CD4-positive, alpha-beta T cell (primary cell): ENCODE measurements around the gene KDM5A. TPM values are rescaled to one million over a fixed set of nuclear protein-coding genes. Genes with fewer than 3 reads are reported as not detected.

ENCODE experiments used
- ATAC-seq: fragments of 200-7000 bp; cut with Tn5 transposase; one replicate; pipeline ENCODE4 v1.10.0; 2022; ENCODE audit warnings: mild to moderate bottlenecking; ENCODE audit not compliant: poor library complexity
- CTCF ChIA-PET: fragments of 350-600 bp; sonication (Branson Sonifier 250); formaldehyde crosslinking; loops from one replicate; lab custom pipeline; 2021; ENCODE audit warnings: antibody characterized with exemption, inconsistent platforms; lab: Charles Lee
- POLR2A ChIA-PET: fragments of 350-600 bp; sonication (Branson Sonifier 250); formaldehyde crosslinking; loops from one replicate; lab custom pipeline; 2021; ENCODE audit warnings: antibody characterized with exemption, inconsistent platforms; lab: Charles Lee
- DNase-seq, 14 experiments: peaks; one replicate each; pipeline ENCODE4 v3.0.0-alpha.2; 2013 to 2020; ENCODE audit warnings: mixed read lengths in 2 of 14
- H3K27ac ChIP-seq, 2 donors: one replicate each; pipeline versions ENCODE4 v1.5.1 to v1.7.0; 2013; ENCODE audit warnings: low read length in 2 of 2, low read depth in 1 of 2, mild to moderate bottlenecking in 1 of 2
- H3K27me3 ChIP-seq, 2 experiments: 1 replicate in 1 of 2; 2 replicates in 1 of 2; pipeline versions ENCODE4 v1.6.1 to v1.7.0; 2013; ENCODE audit warnings: low read length in 2 of 2, control low read depth in 1 of 2, mild to moderate bottlenecking in 1 of 2, moderate library complexity in 1 of 2; ENCODE audit not compliant: insufficient read depth in 2 of 2, control insufficient read depth in 1 of 2
- H3K36me3 ChIP-seq: one replicate; pipeline ENCODE4 v1.6.1; 2013; ENCODE audit warnings: low read length, control low read depth; ENCODE audit not compliant: insufficient read depth
- H3K4me1 ChIP-seq: one replicate; pipeline ENCODE4 v1.6.1; 2013; ENCODE audit warnings: low read length, control low read depth; ENCODE audit not compliant: insufficient read depth
- H3K4me3 ChIP-seq: one replicate; pipeline ENCODE4 v1.5.1; 2013; ENCODE audit warnings: mild to moderate bottlenecking, low read length, moderate library complexity
- H3K9me3 ChIP-seq, 2 experiments: 1 replicate in 1 of 2; 2 replicates in 1 of 2; pipeline versions ENCODE4 v1.6.1 to v1.7.0; 2013; ENCODE audit warnings: low read length in 2 of 2, mild to moderate bottlenecking in 2 of 2, control low read depth in 1 of 2, moderate library complexity in 1 of 2; ENCODE audit not compliant: control insufficient read depth in 1 of 2, insufficient read depth in 1 of 2
- H3K27ac Mint-ChIP-seq: one replicate; pipeline ENCODE4 v1.8.0; 2020; ENCODE audit warnings: mixed read lengths
- H3K27me3 Mint-ChIP-seq: one replicate; pipeline ENCODE4 v1.8.0; 2021; ENCODE audit warnings: mixed read lengths
- H3K36me3 Mint-ChIP-seq: one replicate; pipeline ENCODE4 v1.8.0; 2021; ENCODE audit warnings: low read depth, mixed read lengths
- H3K4me1 Mint-ChIP-seq: one replicate; pipeline ENCODE4 v1.8.0; 2021; ENCODE audit warnings: low read depth, mixed read lengths
- H3K4me3 Mint-ChIP-seq: one replicate; pipeline ENCODE4 v1.8.0; 2020; ENCODE audit warnings: mild to moderate bottlenecking, mixed read lengths
- H3K9me3 Mint-ChIP-seq: one replicate; pipeline ENCODE4 v1.8.0; 2020; ENCODE audit warnings: mixed read lengths
- intact Hi-C, 2 experiments: fragments of 100-400 bp; cut with DNase I in 1 of 2; cut with micrococcal nuclease in 1 of 2; formaldehyde crosslinking; loops; one replicate each; pipeline versions ENCODE4 v1.15.1 to v1.9.0; 2023 to 2025; cut with DNase I, micrococcal nuclease
- total RNA-seq, 174 experiments: library from RNA in 2 of 174; stranded (reverse) in 2 of 174; gene quantifications; one replicate each; pipeline ENCODE4 v1.2.3 and lab custom pipeline; 2021 to 2026
- TF ChIP-seq, protein P1 (sequence below): fragments of 200-600 bp; IDR thresholded peaks from one replicate; pipeline ENCODE4 v1.8.0; 2022; ENCODE audit warnings: antibody characterized with exemption, mild to moderate bottlenecking

KDM5A gene
- total RNA-seq, 2 experiments from 2014 or later: 149 to 151 TPM

DNA sequence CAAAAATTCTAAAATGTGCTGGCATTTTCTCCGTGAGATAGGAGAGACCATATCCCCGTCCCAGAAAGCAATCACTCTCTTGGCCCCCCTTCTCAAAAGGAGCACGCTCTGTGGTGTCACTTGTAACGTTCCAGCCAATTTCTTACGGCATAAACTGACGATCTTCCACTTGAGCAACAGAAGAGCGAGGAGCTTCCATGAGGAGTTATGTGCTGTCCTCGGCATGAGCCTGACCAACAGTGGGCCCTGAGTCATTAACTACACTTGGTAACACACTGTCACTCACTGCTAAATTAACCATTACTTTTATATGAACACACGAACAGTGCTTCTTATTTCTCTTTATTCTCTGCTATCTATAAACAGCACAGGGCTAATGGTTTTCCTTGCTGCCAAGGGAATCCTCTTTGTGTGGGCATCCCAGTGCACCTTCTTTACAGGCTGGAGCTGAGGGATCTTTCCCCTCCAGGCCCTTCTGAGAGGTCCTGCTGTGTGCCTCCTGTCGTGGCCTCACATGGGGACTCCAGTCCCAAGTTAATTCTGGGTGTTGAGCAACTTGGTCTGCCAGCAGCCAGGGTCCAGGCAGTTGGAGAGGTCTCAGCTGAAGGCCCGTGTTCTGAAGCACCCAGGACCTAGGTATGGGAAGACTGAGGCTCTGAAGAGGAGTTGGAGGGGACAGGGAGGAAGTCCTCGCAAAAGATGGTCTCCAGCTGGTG, 135.8 kb downstream of the KDM5A start:
- Histone ChIP-seq H3K9me3 (peaks cover 0 to 1% of the 10 kb centered on the region in 2 experiments), H3K4me1 (no peaks in the 10 kb centered on the region), H3K27ac (no peak overlapping the region), H3K27me3 (peaks cover 5 to 22% of the 10 kb centered on the region in 2 experiments), H3K36me3 (no peaks in the 10 kb centered on the region), H3K4me3 (no peak overlapping the region)
- no peak for ATAC-seq
- intact Hi-C loops: no loop called here
- TF ChIP-seq, protein P1, sequence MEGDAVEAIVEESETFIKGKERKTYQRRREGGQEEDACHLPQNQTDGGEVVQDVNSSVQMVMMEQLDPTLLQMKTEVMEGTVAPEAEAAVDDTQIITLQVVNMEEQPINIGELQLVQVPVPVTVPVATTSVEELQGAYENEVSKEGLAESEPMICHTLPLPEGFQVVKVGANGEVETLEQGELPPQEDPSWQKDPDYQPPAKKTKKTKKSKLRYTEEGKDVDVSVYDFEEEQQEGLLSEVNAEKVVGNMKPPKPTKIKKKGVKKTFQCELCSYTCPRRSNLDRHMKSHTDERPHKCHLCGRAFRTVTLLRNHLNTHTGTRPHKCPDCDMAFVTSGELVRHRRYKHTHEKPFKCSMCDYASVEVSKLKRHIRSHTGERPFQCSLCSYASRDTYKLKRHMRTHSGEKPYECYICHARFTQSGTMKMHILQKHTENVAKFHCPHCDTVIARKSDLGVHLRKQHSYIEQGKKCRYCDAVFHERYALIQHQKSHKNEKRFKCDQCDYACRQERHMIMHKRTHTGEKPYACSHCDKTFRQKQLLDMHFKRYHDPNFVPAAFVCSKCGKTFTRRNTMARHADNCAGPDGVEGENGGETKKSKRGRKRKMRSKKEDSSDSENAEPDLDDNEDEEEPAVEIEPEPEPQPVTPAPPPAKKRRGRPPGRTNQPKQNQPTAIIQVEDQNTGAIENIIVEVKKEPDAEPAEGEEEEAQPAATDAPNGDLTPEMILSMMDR: no peak
- Mint-ChIP-seq H3K4me3 (no peak overlapping the region), H3K36me3 (no peaks in the 10 kb centered on the region), H3K4me1 (no peaks in the 10 kb centered on the region), H3K27ac (no peak overlapping the region), H3K9me3 (no peaks in the 10 kb centered on the region), H3K27me3 (peaks cover 42% of the 10 kb centered on the region)
- CTCF ChIA-PET: no interaction called here
- POLR2A ChIA-PET: no interaction called here
- DNase-seq: no peak

DNA sequence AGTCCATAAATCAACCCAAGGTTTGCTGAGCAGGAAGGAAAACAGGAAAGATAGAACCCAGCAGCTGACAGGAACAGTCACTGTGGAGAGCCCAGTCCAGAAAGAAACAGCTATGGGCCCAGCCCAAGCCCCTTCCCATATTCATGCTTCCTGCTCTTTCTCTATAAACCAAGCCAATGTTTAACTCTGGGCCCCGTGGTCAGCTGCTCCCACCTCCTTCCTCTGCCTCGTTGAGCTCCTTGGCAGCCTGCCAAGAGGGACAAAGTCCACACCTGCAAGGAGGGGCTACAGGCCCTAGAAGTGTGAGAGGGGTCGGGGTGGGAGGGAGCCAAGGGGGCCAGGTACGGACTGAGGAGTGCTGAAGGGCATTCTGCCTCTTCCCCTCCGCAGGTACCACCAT, 136.5 kb downstream of the KDM5A start:
- Histone ChIP-seq H3K36me3 (no peaks in the 10 kb centered on the region), H3K9me3 (peaks cover 0 to 5% of the 10 kb centered on the region in 2 experiments), H3K4me1 (no peaks in the 10 kb centered on the region), H3K27ac (no peak overlapping the region), H3K27me3 (peaks cover 4 to 19% of the 10 kb centered on the region in 2 experiments), H3K4me3 (no peak overlapping the region)
- H3K4me3 Mint-ChIP-seq: no peak overlapping the region
- no peak overlapping the region for H3K27ac Mint-ChIP-seq
- ChIA-PET POLR2A (no interaction called here), CTCF (no interaction called here)
- DNase-seq (no peak), ATAC-seq (no peak)
- H3K27me3 Mint-ChIP-seq: peaks cover 35% of the 10 kb centered on the region
- TF ChIP-seq, protein P1: no peak
- H3K9me3 Mint-ChIP-seq: peaks cover 2% of the 10 kb centered on the region
- H3K36me3 Mint-ChIP-seq: no peaks in the 10 kb centered on the region
- H3K4me1 Mint-ChIP-seq: no peaks in the 10 kb centered on the region
- intact Hi-C loops: no loop called here

DNA sequence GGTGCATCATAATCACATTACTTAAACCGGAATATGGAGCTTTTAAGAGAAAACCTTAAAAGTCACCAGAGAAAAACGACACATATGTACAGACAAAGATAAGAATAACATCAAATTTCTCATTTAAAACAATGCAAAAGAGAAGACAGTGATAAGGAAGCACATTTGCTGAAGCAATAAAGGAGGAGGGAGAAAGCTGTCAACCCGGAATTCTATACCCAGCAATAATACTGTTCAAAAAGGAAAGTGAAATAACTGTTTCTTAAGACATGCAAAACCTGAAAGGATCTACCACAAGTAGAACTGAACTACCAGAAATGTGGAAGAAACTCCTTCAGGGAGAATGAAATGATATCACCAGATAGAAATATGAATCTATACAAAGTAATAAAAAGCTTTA, 141.8 kb downstream of the KDM5A start:
- ChIA-PET CTCF (no interaction called here), POLR2A (no interaction called here)
- TF ChIP-seq, protein P1: no peak
- peaks cover 4% of the 10 kb centered on the region for H3K36me3 Mint-ChIP-seq
- H3K4me3 Mint-ChIP-seq: no peak overlapping the region
- Histone ChIP-seq H3K4me1 (no peaks in the 10 kb centered on the region), H3K36me3 (no peaks in the 10 kb centered on the region), H3K27ac (no peak overlapping the region), H3K27me3 (peaks cover 0 to 11% of the 10 kb centered on the region in 2 experiments), H3K4me3 (no peak overlapping the region), H3K9me3 (peaks cover 6 to 9% of the 10 kb centered on the region in 2 experiments)
- H3K27me3 Mint-ChIP-seq: peaks cover 15% of the 10 kb centered on the region
- DNase-seq (no peak), ATAC-seq (no peak)
- no peaks in the 10 kb centered on the region for H3K4me1 Mint-ChIP-seq
- intact Hi-C loops: no loop called here
- H3K27ac Mint-ChIP-seq: no peak overlapping the region
- H3K9me3 Mint-ChIP-seq: peaks cover 2% of the 10 kb centered on the region
